ENCODE results near the gene TNK2.

The TNK2 gene

DNA sequence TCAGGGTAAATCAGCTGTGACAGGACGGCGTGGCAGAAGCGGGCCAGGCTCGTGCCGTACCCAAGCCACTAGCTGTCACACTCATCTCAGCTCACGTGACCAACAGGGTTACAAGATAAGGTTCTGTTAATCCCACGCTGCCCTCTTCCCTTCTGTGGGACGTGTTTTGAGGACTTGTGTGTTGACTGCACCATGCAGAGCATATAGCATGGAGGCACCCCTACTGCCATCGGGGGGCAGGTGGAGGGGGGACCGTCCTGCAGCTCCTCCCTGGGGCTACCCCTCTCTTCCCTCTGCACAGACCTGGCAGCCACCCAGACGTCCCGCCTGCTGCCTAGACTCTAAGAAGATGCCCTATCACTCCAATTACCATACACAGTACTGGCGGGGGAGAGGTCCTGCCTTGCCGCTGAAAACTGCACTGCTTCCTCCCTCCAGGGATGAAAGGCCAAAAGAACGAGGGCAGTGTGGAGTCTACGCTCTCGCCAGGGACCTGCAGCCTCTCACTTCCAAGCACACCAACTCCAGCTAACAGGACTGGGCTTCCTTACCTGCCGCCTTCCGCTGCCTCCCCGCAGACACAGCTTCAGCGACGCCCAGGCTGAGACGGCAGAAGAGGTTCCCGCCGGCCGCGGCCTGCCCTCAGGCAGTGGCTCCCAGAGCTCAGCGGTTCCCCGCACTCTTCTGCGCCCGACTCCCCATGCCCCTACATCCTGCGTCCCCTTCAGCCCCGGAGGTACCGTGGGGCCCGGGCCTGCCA, at the start of gene TNK2 (continued):
- TF ChIP-seq, protein P1, sequence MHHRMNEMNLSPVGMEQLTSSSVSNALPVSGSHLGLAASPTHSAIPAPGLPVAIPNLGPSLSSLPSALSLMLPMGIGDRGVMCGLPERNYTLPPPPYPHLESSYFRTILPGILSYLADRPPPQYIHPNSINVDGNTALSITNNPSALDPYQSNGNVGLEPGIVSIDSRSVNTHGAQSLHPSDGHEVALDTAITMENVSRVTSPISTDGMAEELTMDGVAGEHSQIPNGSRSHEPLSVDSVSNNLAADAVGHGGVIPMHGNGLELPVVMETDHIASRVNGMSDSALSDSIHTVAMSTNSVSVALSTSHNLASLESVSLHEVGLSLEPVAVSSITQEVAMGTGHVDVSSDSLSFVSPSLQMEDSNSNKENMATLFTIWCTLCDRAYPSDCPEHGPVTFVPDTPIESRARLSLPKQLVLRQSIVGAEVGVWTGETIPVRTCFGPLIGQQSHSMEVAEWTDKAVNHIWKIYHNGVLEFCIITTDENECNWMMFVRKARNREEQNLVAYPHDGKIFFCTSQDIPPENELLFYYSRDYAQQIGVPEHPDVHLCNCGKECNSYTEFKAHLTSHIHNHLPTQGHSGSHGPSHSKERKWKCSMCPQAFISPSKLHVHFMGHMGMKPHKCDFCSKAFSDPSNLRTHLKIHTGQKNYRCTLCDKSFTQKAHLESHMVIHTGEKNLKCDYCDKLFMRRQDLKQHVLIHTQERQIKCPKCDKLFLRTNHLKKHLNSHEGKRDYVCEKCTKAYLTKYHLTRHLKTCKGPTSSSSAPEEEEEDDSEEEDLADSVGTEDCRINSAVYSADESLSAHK (tag by site-specific recombination; IDR thresholded peaks at IDR 0.05) = peak; percentile 87
- TF ChIP-seq ZFHX2 (tag by site-specific recombination; conservative IDR thresholded peaks at IDR 0.05) (peak; percentile 98), ZFP69B (tag by site-specific recombination; IDR thresholded peaks at IDR 0.05) (peak; percentile 77), ZNF423 (tag by site-specific recombination; IDR thresholded peaks at IDR 0.05) (0 out of 2 replicates have a peak, but pooled peaks have one; percentile 2), GFI1B (tag by site-specific recombination; IDR thresholded peaks at IDR 0.05) (no peak), ZNF585B (tag by site-specific recombination; IDR thresholded peaks at IDR 0.05) (no peak), ZNF701 (tag by site-specific recombination; IDR thresholded peaks at IDR 0.05) (no peak), ZNF394 (tag by site-specific recombination; IDR thresholded peaks at IDR 0.05; ENCODE audit: borderline replicate concordance) (peak; percentile 72; the same call in 1 of the 2 replicates), ZIC2 (tag by site-specific recombination; IDR thresholded peaks at IDR 0.05) (peak; percentile 96), ZNF221 (tag by site-specific recombination; IDR thresholded peaks at IDR 0.05; ENCODE audit: borderline replicate concordance) (no peak), KLF7 (tag by site-specific recombination; IDR thresholded peaks at IDR 0.05; ENCODE audit: borderline replicate concordance) (peak; percentile 91), OSR2 (tag by site-specific recombination; IDR thresholded peaks at IDR 0.05) (peak; percentile 83), HOXD13 (CRISPR knock-in tag; IDR thresholded peaks at IDR 0.05; ENCODE audit: borderline replicate concordance) (0 out of 2 replicates have a peak, but pooled peaks have one; percentile 16), ZBTB7A (tag by site-specific recombination; IDR thresholded peaks at IDR 0.05; ENCODE audit: low read depth) (peak; percentile 47; the same call in 1 of the 2 replicates), ZNF843 (tag by site-specific recombination; IDR thresholded peaks at IDR 0.05) (peak; percentile 87), BCL11A (tag by site-specific recombination; IDR thresholded peaks at IDR 0.05; ENCODE audit: low read depth) (no peak), ZNF114 (tag by site-specific recombination; IDR thresholded peaks at IDR 0.05) (no peak)
- TF ChIP-seq, protein P2, sequence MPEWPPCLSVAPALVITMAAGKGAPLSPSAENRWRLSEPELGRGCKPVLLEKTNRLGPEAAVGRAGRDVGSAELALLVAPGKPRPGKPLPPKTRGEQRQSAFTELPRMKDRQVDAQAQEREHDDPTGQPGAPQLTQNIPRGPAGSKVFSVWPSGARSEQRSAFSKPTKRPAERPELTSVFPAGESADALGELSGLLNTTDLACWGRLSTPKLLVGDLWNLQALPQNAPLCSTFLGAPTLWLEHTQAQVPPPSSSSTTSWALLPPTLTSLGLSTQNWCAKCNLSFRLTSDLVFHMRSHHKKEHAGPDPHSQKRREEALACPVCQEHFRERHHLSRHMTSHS (tag by site-specific recombination; IDR thresholded peaks at IDR 0.05) = peak; percentile 95
- TF ChIP-seq, protein P3, sequence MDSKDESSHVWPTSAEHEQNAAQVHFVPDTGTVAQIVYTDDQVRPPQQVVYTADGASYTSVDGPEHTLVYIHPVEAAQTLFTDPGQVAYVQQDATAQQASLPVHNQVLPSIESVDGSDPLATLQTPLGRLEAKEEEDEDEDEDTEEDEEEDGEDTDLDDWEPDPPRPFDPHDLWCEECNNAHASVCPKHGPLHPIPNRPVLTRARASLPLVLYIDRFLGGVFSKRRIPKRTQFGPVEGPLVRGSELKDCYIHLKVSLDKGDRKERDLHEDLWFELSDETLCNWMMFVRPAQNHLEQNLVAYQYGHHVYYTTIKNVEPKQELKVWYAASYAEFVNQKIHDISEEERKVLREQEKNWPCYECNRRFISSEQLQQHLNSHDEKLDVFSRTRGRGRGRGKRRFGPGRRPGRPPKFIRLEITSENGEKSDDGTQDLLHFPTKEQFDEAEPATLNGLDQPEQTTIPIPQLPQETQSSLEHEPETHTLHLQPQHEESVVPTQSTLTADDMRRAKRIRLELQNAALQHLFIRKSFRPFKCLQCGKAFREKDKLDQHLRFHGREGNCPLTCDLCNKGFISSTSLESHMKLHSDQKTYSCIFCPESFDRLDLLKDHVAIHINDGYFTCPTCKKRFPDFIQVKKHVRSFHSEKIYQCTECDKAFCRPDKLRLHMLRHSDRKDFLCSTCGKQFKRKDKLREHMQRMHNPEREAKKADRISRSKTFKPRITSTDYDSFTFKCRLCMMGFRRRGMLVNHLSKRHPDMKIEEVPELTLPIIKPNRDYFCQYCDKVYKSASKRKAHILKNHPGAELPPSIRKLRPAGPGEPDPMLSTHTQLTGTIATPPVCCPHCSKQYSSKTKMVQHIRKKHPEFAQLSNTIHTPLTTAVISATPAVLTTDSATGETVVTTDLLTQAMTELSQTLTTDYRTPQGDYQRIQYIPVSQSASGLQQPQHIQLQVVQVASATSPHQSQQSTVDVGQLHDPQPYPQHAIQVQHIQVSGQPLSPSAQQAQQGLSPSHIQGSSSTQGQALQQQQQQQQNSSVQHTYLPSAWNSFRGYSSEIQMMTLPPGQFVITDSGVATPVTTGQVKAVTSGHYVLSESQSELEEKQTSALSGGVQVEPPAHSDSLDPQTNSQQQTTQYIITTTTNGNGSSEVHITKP (tag by site-specific recombination; IDR thresholded peaks at IDR 0.05) = peak; percentile 44
- TF ChIP-seq, protein P4, sequence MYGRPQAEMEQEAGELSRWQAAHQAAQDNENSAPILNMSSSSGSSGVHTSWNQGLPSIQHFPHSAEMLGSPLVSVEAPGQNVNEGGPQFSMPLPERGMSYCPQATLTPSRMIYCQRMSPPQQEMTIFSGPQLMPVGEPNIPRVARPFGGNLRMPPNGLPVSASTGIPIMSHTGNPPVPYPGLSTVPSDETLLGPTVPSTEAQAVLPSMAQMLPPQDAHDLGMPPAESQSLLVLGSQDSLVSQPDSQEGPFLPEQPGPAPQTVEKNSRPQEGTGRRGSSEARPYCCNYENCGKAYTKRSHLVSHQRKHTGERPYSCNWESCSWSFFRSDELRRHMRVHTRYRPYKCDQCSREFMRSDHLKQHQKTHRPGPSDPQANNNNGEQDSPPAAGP (tag by site-specific recombination; IDR thresholded peaks at IDR 0.05) = peak; percentile 100
- TF ChIP-seq, protein P5, sequence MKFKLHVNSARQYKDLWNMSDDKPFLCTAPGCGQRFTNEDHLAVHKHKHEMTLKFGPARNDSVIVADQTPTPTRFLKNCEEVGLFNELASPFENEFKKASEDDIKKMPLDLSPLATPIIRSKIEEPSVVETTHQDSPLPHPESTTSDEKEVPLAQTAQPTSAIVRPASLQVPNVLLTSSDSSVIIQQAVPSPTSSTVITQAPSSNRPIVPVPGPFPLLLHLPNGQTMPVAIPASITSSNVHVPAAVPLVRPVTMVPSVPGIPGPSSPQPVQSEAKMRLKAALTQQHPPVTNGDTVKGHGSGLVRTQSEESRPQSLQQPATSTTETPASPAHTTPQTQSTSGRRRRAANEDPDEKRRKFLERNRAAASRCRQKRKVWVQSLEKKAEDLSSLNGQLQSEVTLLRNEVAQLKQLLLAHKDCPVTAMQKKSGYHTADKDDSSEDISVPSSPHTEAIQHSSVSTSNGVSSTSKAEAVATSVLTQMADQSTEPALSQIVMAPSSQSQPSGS (tag by site-specific recombination; IDR thresholded peaks at IDR 0.05; ENCODE audit: low read depth) = peak; percentile 50; the same call in 1 of the 2 replicates
- TF ChIP-seq, protein P6, sequence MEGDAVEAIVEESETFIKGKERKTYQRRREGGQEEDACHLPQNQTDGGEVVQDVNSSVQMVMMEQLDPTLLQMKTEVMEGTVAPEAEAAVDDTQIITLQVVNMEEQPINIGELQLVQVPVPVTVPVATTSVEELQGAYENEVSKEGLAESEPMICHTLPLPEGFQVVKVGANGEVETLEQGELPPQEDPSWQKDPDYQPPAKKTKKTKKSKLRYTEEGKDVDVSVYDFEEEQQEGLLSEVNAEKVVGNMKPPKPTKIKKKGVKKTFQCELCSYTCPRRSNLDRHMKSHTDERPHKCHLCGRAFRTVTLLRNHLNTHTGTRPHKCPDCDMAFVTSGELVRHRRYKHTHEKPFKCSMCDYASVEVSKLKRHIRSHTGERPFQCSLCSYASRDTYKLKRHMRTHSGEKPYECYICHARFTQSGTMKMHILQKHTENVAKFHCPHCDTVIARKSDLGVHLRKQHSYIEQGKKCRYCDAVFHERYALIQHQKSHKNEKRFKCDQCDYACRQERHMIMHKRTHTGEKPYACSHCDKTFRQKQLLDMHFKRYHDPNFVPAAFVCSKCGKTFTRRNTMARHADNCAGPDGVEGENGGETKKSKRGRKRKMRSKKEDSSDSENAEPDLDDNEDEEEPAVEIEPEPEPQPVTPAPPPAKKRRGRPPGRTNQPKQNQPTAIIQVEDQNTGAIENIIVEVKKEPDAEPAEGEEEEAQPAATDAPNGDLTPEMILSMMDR (tag by site-specific recombination; IDR thresholded peaks at IDR 0.05) = no peak
- TF ChIP-seq, protein P7, sequence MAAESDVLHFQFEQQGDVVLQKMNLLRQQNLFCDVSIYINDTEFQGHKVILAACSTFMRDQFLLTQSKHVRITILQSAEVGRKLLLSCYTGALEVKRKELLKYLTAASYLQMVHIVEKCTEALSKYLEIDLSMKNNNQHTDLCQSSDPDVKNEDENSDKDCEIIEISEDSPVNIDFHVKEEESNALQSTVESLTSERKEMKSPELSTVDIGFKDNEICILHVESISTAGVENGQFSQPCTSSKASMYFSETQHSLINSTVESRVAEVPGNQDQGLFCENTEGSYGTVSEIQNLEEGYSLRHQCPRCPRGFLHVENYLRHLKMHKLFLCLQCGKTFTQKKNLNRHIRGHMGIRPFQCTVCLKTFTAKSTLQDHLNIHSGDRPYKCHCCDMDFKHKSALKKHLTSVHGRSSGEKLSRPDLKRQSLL (tag by site-specific recombination; IDR thresholded peaks at IDR 0.05) = no peak
- TF ChIP-seq, protein P8, sequence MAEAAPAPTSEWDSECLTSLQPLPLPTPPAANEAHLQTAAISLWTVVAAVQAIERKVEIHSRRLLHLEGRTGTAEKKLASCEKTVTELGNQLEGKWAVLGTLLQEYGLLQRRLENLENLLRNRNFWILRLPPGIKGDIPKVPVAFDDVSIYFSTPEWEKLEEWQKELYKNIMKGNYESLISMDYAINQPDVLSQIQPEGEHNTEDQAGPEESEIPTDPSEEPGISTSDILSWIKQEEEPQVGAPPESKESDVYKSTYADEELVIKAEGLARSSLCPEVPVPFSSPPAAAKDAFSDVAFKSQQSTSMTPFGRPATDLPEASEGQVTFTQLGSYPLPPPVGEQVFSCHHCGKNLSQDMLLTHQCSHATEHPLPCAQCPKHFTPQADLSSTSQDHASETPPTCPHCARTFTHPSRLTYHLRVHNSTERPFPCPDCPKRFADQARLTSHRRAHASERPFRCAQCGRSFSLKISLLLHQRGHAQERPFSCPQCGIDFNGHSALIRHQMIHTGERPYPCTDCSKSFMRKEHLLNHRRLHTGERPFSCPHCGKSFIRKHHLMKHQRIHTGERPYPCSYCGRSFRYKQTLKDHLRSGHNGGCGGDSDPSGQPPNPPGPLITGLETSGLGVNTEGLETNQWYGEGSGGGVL (tag by site-specific recombination; IDR thresholded peaks at IDR 0.05) = peak; percentile 89

Data from HEK293 (cell line).